ENCODE measurements around the gene CHD2.
"Not testable (repeated sequence)": the region's sequence is repeated elsewhere in the genome, so short reads cannot be mapped to it uniquely, and the experiment has no call there.

Gene CHD2

GRCh38 chr15:93035092-93035915 lies 135.2 kb downstream of the CHD2 start:
- no peak for DNase-seq (ENCODE audit: low read depth, low spot score)

GRCh38 chr15:93035953-93036810 lies 136.1 kb downstream of the CHD2 start:
- no peak for DNase-seq (ENCODE audit: low read depth, low spot score)

- no peak for DNase-seq (ENCODE audit: low read depth, low spot score)
These were observed 137.1 kb downstream of the CHD2 start for GRCh38 chr15:93036951-93037819.

GRCh38 chr15:93037820-93038705 lies 137.9 kb downstream of the CHD2 start:
- DNase-seq (ENCODE audit: low read depth, low spot score), result no peak

GRCh38 chr15:93039562-93040287 lies 139.6 kb downstream of the CHD2 start:
- DNase-seq (ENCODE audit: low read depth, low spot score), result not testable (repeated sequence)

- no peak for DNase-seq (ENCODE audit: low read depth, low spot score)
These were observed 140.4 kb downstream of the CHD2 start for GRCh38 chr15:93040288-93041158.

GRCh38 chr15:93041159-93041547 lies 141.0 kb downstream of the CHD2 start:
- no peak for DNase-seq (ENCODE audit: low read depth, low spot score)

- no peak for DNase-seq (ENCODE audit: low read depth, low spot score)
These were observed 142.1 kb downstream of the CHD2 start for GRCh38 chr15:93042211-93042610.

GRCh38 chr15:93042691-93043378 lies 142.7 kb downstream of the CHD2 start:
- DNase-seq (ENCODE audit: low read depth, low spot score), result no peak

- DNase-seq (ENCODE audit: low read depth, low spot score), result no peak
These were observed 143.6 kb downstream of the CHD2 start for GRCh38 chr15:93043621-93044300.

GRCh38 chr15:93044301-93045190 lies 144.4 kb downstream of the CHD2 start:
- no peak for DNase-seq (ENCODE audit: low read depth, low spot score)

- DNase-seq (ENCODE audit: low read depth, low spot score), result no peak
These were observed 145.2 kb downstream of the CHD2 start for GRCh38 chr15:93045191-93045785.

- no peak for DNase-seq (ENCODE audit: low read depth, low spot score)
These were observed 146.0 kb downstream of the CHD2 start for GRCh38 chr15:93046120-93046519.

GRCh38 chr15:93046721-93047120 lies 146.6 kb downstream of the CHD2 start:
- DNase-seq (ENCODE audit: low read depth, low spot score), result no peak

- DNase-seq (ENCODE audit: low read depth, low spot score), result no peak
These were observed 147.7 kb downstream of the CHD2 start for GRCh38 chr15:93047621-93048425.

GRCh38 chr15:93048426-93048721 lies 148.2 kb downstream of the CHD2 start:
- no peak for DNase-seq (ENCODE audit: low read depth, low spot score)

Data from activated CD4-positive, CD25-positive, alpha-beta regulatory T cell treated with anti-CD3 and anti-CD28 coated beads, Interleukin-2, amount 50 U/mL, for 16 hours (primary cell).